HUES48 (cell line): ENCODE results near the gene ABCA12.

Source experiments
- H3K27ac ChIP-seq: one replicate; pipeline ENCODE4 v1.7.0; 2013; ENCODE audit warnings: low read depth, low read length, inconsistent platforms
- H3K27me3 ChIP-seq: 2 replicates; pipeline ENCODE4 v1.6.1; 2013; ENCODE audit warnings: mild to moderate bottlenecking, low read length; ENCODE audit not compliant: control insufficient read depth, insufficient read depth
- H3K36me3 ChIP-seq: 2 replicates; pipeline ENCODE4 v1.6.1; 2013; ENCODE audit warnings: low read length; ENCODE audit not compliant: control insufficient read depth, insufficient read depth
- H3K4me1 ChIP-seq: 2 replicates; pipeline ENCODE4 v1.6.1; 2013; ENCODE audit warnings: mild to moderate bottlenecking, low read length; ENCODE audit not compliant: control insufficient read depth, insufficient read depth
- H3K4me3 ChIP-seq: 2 replicates; pipeline ENCODE4 v1.5.1; 2013; ENCODE audit warnings: mild to moderate bottlenecking, low read depth, low read length
- H3K9ac ChIP-seq: 2 replicates; pipeline ENCODE4 v1.6.1; 2013; ENCODE audit warnings: mild to moderate bottlenecking, low read depth, low read length, moderate library complexity
- H3K9me3 ChIP-seq: 2 replicates; pipeline ENCODE4 v1.6.1; 2013; ENCODE audit warnings: low read length; ENCODE audit not compliant: control insufficient read depth, insufficient read depth

The ABCA12 gene

GRCh38 chr2:214889301-214889700, 249.1 kb downstream of the ABCA12 start:
- H3K4me3 ChIP-seq, result no peak overlapping the region
- no peak overlapping the region for H3K27ac ChIP-seq
- H3K36me3 ChIP-seq, result no peaks in the 10 kb centered on the region
- no peak overlapping the region for H3K9ac ChIP-seq
- H3K9me3 ChIP-seq, result no peaks in the 10 kb centered on the region
- no peaks in the 10 kb centered on the region for H3K27me3 ChIP-seq
- H3K4me1 ChIP-seq, result no peaks in the 10 kb centered on the region

GRCh38 chr2:214881647-214882202, 256.7 kb downstream of the ABCA12 start:
- H3K4me3 ChIP-seq, result no peak overlapping the region
- no peaks in the 10 kb centered on the region for H3K27me3 ChIP-seq
- no peak overlapping the region for H3K27ac ChIP-seq
- H3K9ac ChIP-seq, result no peak overlapping the region
- no peaks in the 10 kb centered on the region for H3K36me3 ChIP-seq
- H3K4me1 ChIP-seq, result no peaks in the 10 kb centered on the region
- no peaks in the 10 kb centered on the region for H3K9me3 ChIP-seq
